Thyroid gland (tissue), 4 donors: ENCODE measurements around the gene GPSM3.

Source experiments
- CTCF ChIP-seq, 6 experiments: fragments of 200-600 bp in 3 of 6; fragments of 450-650 bp in 3 of 6; sonication (generic) in 3 of 6; IDR thresholded peaks; one replicate each; pipeline ENCODE4 v1.5.1; 2016 to 2019; ENCODE audit warnings: antibody characterized with exemption in 6 of 6, mild to moderate bottlenecking in 2 of 6, inconsistent platforms in 1 of 6, moderate library complexity in 1 of 6
- POLR2A ChIP-seq, 2 donors: fragments of 450-650 bp; IDR thresholded peaks; one replicate each; pipeline ENCODE4 v1.6.1; 2017; ENCODE audit warnings: antibody characterized with exemption in 2 of 2, mild to moderate bottlenecking in 2 of 2, moderate library complexity in 1 of 2

- TF ChIP-seq CTCF (IDR thresholded peaks at IDR 0.05) (no peak), POLR2A (IDR thresholded peaks at IDR 0.05) (no peak)
Observed at GRCh38 chr6:32151181-32151862, 41.1 kb downstream of the GPSM3 start.
